ENCODE data around the gene UCK2. TPM values are rescaled to one million over a fixed set of nuclear protein-coding genes. Genes with fewer than 3 reads are reported as not detected.

Gene UCK2
- total RNA-seq, 1 experiment from 2014 or later, result 77.9 TPM

DNA sequence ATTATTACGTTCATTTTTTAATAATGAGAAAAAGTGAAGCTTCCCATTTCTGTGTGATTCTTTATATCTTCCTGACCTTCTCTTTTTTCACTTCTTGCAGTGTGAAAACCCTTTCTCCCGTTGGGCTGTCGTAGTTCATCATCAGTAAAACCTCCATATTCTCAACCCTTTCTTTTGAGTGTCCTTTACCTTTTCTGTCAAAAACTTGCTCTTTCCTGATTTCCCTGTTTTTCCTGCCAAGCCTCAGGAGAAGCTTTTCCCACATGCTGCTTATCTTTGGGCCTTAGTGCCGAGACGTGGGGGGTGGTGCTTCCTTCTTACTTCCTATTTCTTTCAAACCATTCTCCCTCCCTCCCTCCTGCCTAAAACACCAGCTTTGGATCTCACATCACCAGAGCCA lies 46.1 kb downstream of the UCK2 start:
- Histone ChIP-seq H3K79me2 (ENCODE audit: insufficient read depth, low read length) (peaks cover 54% of the 10 kb centered on the region; the same call in 1 of the 2 replicates), H4K8ac (replicated peaks; ENCODE audit: insufficient read length, low read depth, low read length) (no peak overlapping the region), H3K56ac (ENCODE audit: insufficient read length, low read depth, low read length) (no peak overlapping the region), H3K9me3 (ENCODE audit: control insufficient read depth, low read depth, low read length) (no peaks in the 10 kb centered on the region), H2BK5ac (ENCODE audit: insufficient read length, low read length) (no peak overlapping the region), H3K79me1 (ENCODE audit: insufficient read depth, low read depth, low read length, poor library complexity, severe bottlenecking) (peaks cover 12% of the 10 kb centered on the region), H2AFZ (ENCODE audit: low read length) (no peak overlapping the region), H3K23ac (ENCODE audit: insufficient read length, low read depth, low read length) (no peak overlapping the region), H3K27me3 (ENCODE audit: insufficient read depth, low read length) (no peaks in the 10 kb centered on the region), H3K4me2 (ENCODE audit: insufficient read depth, insufficient read length, low read length) (no peak overlapping the region), H4K5ac (ENCODE audit: insufficient read length, low read depth, low read length) (no peak overlapping the region), H3T11ph (ENCODE audit: low read length) (no peak overlapping the region), H4K91ac (ENCODE audit: insufficient read length, low read depth, low read length) (no peak overlapping the region), H2BK15ac (ENCODE audit: low read depth, low read length) (no peak overlapping the region), H3K4me1 (ENCODE audit: insufficient read depth, low read length) (no peaks in the 10 kb centered on the region; the same call in 1 of the 2 replicates), H3K14ac (ENCODE audit: insufficient read depth, low read length) (no peak overlapping the region), H3K27ac (ENCODE audit: insufficient read length, low read depth, low read length) (no peak overlapping the region), H2BK20ac (ENCODE audit: low read depth, low read length, poor library complexity, severe bottlenecking) (no peak overlapping the region), H2AK5ac (ENCODE audit: insufficient read length, low read length) (no peak overlapping the region), H3K18ac (ENCODE audit: insufficient read length, low read depth, low read length) (no peak overlapping the region), H3K23me2 (ENCODE audit: insufficient read length, low read depth, low read length, poor library complexity, severe bottlenecking) (no peaks in the 10 kb centered on the region), H2BK120ac (ENCODE audit: low read depth, low read length, poor library complexity, severe bottlenecking) (no peak overlapping the region), H3K9ac (ENCODE audit: extremely low read depth, insufficient read length, low read length) (no peak overlapping the region), H2BK12ac (ENCODE audit: insufficient read length, low read depth, low read length) (no peak overlapping the region), H4K20me1 (ENCODE audit: control insufficient read depth, insufficient read depth, insufficient read length) (no peaks in the 10 kb centered on the region), H3K4ac (ENCODE audit: low read depth, low read length) (no peak overlapping the region)
- Mint-ChIP-seq H3K4me1 (peaks cover 23 to 31% of the 10 kb centered on the region in 2 experiments), H3K9me3 (peaks cover 26 to 47% of the 10 kb centered on the region in 2 experiments), H3K36me3 (ENCODE audit: insufficient read depth in 1 of 3, low read depth in 3 of 3) (peaks cover 43 to 62% (median 47%) of the 10 kb centered on the region in 3 experiments), H3K27ac (peak overlapping the region in 1 of 3 experiments; percentile 14; a peak in 3 of 7 replicates), H3K4me3 (no peak overlapping the region), H3K27me3 (ENCODE audit: low read depth) (no peaks in the 10 kb centered on the region)
- TF ChIP-seq, protein P1, sequence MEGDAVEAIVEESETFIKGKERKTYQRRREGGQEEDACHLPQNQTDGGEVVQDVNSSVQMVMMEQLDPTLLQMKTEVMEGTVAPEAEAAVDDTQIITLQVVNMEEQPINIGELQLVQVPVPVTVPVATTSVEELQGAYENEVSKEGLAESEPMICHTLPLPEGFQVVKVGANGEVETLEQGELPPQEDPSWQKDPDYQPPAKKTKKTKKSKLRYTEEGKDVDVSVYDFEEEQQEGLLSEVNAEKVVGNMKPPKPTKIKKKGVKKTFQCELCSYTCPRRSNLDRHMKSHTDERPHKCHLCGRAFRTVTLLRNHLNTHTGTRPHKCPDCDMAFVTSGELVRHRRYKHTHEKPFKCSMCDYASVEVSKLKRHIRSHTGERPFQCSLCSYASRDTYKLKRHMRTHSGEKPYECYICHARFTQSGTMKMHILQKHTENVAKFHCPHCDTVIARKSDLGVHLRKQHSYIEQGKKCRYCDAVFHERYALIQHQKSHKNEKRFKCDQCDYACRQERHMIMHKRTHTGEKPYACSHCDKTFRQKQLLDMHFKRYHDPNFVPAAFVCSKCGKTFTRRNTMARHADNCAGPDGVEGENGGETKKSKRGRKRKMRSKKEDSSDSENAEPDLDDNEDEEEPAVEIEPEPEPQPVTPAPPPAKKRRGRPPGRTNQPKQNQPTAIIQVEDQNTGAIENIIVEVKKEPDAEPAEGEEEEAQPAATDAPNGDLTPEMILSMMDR (conservative IDR thresholded peaks at IDR 0.05), result no peak
- DNase-seq, result no peak
- WGBS (ENCODE audit: extremely low coverage, insufficient read length, low lambda C conversion rate), result no CpG with 5 or more reads among the region's 5 CpGs
